Panc1 (cell line): Measurements from ENCODE around the gene OR2A42.
"Not testable (repeated sequence)": the region's sequence is repeated elsewhere in the genome, so short reads cannot be mapped to it uniquely, and the experiment has no call there.

Experiments
- SIN3A ChIP-seq: IDR thresholded peaks from 2 replicates; pipeline ENCODE4 v1.6.1; 2012; ENCODE audit warnings: low read depth, mild to moderate bottlenecking, low read length, moderate library complexity, borderline replicate concordance; ENCODE audit not compliant: insufficient read depth
- TF ChIP-seq, protein P1 (sequence below): fragments of 450-650 bp; IDR thresholded peaks from 2 replicates; pipeline ENCODE4 v1.5.1; 2017; ENCODE audit warnings: mild to moderate bottlenecking
- TF ChIP-seq, protein P2 (sequence below), 2 experiments: IDR thresholded peaks; 2 replicates each; pipeline ENCODE4 v1.6.1; 2011 to 2012; ENCODE audit warnings: low read depth in 2 of 2, control low read depth in 1 of 2, low read length in 1 of 2, mild to moderate bottlenecking in 1 of 2, moderate library complexity in 1 of 2; ENCODE audit not compliant: insufficient read depth in 1 of 2

DNA sequence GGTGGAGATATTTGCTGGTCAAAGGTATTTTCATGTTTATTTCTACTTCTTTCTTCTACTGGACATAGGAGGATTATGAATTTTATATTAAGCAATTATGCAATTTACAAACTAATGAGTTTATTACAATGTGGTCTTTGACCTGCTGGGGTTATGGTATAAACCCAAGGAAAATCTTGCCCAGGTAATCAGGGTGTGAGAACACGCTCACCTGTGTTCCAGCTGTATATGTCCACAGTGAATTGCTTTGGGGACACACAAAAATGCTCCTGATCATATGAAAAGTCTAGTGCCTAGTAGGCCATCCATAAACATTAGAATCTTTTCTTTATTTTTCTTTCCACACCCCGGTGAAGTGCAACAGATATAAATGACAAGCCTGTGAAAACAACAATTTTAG is at the start of gene OR2A42:
- TF ChIP-seq, protein P1, sequence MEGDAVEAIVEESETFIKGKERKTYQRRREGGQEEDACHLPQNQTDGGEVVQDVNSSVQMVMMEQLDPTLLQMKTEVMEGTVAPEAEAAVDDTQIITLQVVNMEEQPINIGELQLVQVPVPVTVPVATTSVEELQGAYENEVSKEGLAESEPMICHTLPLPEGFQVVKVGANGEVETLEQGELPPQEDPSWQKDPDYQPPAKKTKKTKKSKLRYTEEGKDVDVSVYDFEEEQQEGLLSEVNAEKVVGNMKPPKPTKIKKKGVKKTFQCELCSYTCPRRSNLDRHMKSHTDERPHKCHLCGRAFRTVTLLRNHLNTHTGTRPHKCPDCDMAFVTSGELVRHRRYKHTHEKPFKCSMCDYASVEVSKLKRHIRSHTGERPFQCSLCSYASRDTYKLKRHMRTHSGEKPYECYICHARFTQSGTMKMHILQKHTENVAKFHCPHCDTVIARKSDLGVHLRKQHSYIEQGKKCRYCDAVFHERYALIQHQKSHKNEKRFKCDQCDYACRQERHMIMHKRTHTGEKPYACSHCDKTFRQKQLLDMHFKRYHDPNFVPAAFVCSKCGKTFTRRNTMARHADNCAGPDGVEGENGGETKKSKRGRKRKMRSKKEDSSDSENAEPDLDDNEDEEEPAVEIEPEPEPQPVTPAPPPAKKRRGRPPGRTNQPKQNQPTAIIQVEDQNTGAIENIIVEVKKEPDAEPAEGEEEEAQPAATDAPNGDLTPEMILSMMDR = not testable (repeated sequence)
- not testable (repeated sequence) for TF ChIP-seq SIN3A
- TF ChIP-seq, protein P2, sequence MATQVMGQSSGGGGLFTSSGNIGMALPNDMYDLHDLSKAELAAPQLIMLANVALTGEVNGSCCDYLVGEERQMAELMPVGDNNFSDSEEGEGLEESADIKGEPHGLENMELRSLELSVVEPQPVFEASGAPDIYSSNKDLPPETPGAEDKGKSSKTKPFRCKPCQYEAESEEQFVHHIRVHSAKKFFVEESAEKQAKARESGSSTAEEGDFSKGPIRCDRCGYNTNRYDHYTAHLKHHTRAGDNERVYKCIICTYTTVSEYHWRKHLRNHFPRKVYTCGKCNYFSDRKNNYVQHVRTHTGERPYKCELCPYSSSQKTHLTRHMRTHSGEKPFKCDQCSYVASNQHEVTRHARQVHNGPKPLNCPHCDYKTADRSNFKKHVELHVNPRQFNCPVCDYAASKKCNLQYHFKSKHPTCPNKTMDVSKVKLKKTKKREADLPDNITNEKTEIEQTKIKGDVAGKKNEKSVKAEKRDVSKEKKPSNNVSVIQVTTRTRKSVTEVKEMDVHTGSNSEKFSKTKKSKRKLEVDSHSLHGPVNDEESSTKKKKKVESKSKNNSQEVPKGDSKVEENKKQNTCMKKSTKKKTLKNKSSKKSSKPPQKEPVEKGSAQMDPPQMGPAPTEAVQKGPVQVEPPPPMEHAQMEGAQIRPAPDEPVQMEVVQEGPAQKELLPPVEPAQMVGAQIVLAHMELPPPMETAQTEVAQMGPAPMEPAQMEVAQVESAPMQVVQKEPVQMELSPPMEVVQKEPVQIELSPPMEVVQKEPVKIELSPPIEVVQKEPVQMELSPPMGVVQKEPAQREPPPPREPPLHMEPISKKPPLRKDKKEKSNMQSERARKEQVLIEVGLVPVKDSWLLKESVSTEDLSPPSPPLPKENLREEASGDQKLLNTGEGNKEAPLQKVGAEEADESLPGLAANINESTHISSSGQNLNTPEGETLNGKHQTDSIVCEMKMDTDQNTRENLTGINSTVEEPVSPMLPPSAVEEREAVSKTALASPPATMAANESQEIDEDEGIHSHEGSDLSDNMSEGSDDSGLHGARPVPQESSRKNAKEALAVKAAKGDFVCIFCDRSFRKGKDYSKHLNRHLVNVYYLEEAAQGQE (IDR thresholded peaks at IDR 0.05; ENCODE audit: insufficient read depth in 1 of 2, low read depth in 2 of 2, low read length in 1 of 2) = not testable (repeated sequence)
